RKO (cell line): ENCODE results near the gene ZBTB49.
"Not testable (repeated sequence)": the region's sequence is repeated elsewhere in the genome, so short reads cannot be mapped to it uniquely, and the experiment has no call there.

Experiments used
- DNase-seq: peaks from one replicate; pipeline ENCODE4 v3.0.0-alpha.2; 2016; ENCODE audit warnings: low spot score

The ZBTB49 gene

GRCh38 chr4:4325321-4325720 is 35.3 kb downstream of the ZBTB49 start:
- DNase-seq = no peak

- no peak for DNase-seq
Measured at GRCh38 chr4:4326166-4326565, 36.1 kb downstream of the ZBTB49 start.

DNA sequence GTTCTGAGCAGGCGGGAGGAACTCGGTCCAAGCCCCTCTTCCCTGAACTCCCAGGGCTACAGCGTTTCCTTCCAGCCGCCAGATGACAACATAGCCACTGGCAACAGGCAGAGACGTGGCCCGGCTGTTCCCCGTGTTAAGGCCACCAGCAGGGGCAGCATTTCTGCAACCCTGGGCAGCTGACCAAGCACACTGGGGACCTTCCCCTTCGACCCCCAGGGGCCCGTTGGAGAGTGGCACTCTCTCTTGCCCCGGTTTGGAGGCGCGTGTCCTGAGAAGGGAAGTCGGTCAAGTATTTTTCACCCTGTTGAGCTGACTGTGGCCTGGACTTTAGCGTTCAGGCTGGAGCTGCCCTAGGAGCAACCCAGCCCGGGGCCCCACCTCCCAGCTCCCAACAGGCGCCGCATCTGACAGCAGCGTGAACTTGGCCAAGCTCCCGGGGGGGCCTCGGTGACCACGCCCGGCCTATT is 37.6 kb downstream of the ZBTB49 start:
- DNase-seq = no peak

GRCh38 chr4:4328206-4328605 is 38.2 kb downstream of the ZBTB49 start:
- DNase-seq = no peak

DNA sequence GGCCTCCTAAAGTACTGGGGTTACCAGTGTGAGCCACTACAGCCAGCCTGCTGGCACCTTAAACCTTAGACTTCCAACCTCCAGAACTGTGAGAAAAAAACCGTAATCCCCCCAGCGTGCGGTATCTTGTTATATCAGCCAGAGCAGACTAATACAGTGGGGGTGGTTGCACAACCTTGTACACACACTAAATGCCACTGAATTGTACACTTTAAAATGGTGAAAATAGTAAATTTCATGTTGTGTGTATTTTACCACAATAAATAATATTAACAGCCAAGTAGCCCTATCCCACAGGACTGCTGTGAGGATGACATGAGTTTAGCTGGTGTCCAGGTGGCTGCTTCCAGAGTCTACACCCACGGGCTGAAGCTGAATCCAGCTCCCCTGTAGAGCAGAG is 38.8 kb downstream of the ZBTB49 start:
- DNase-seq = no peak

DNA sequence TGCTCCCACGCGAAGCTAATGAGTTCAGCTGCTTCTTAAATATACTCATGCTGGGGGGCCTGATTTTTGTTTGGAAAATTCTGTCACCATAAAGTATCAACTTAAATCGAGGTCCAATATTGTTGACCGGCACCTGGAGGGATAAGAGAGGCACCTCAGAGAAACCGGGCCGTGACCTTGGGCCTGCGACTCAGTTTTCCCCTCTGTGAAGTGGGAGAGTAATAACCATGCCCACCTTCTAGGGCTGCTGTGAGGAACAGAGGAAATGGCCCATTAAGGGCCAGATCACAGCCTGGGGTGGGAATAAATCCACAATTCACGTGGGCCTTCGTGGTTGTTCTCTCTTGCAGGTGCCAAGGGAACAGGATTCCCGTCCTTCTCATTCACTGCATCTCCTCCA is 39.4 kb downstream of the ZBTB49 start:
- DNase-seq = no peak

DNA sequence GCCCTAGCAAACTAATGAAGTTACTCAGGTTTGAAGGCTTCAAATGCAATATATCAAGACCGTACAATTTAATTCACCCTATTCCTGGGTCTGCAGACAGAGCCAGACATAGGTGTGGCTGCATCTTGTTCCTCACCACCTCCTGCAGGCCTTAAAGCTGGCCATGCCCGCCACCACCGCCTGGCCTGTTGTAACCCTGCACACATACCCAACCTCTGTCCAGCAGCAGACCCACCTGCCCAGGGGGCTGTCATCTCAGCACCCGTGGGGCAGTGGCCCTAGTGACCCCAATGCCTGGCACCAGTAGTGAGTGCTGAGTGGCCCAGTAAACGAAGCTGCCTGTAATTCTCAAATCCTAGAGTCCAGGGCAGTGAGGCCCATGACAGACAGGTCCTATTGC is 40.7 kb downstream of the ZBTB49 start:
- DNase-seq = no peak

GRCh38 chr4:4332529-4332928 is 42.5 kb downstream of the ZBTB49 start:
- DNase-seq = no peak

DNA sequence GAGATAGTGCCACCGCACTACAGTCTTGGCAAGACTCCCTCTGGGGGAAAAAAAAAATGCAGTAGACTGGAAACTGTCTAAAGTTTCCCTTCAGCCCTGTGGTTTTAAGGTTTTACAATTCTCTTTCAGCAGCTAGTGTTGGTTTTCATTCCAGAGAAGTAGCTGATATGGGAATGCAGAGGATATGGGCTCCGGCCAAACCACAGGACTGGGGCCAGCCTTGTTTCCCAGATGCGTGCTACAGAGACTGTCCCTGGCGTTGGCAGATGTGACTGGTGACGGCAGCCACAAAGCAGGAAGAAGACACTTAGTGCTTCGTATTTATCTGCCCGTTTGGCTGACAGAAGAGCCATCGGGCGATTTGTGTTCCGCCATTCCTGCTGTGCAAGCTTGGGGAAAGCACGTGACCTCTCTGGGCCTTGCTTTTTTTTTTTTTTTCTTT is 43.2 kb downstream of the ZBTB49 start:
- DNase-seq = no peak

- DNase-seq = peak; percentile 57
Measured at GRCh38 chr4:4334798-4335520, 44.9 kb downstream of the ZBTB49 start.

DNA sequence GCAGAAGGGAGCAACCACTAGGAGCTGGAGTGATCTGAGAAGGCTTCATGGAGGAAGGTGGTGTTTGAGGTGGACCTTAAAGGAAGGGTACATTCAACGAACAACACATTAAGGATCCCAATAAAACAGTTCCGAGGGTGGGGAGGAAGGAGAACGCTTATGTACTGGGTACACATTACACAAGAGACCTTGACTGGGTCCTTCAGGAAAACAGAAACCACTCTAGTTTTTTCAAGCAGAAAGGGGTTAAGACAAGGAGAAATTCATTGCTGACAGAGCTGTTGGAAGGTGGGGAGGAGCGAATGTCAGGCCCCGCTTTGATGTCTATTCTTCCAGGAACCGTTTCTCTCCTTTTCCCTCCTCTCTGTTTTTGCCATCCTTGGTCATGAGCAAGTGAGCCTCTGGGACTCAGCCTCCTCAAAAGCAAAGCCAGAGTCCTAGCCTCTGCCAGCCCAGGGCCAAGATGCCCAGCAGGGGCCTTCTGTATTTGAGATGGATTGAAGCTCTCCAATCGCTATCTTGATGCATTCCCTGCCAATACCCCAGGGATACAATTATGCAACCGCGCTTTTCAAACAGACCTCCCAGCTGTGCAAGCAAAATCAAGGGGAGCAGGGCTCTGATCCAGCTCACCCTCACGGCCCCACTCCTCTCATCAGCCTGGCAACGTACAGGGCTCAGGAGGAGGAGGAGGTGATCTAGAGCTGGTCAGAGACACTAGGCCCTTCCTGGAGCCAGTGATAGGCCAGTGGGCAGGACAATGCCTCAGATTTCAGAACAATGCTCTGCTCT is 48.4 kb downstream of the ZBTB49 start:
- no peak for DNase-seq

DNA sequence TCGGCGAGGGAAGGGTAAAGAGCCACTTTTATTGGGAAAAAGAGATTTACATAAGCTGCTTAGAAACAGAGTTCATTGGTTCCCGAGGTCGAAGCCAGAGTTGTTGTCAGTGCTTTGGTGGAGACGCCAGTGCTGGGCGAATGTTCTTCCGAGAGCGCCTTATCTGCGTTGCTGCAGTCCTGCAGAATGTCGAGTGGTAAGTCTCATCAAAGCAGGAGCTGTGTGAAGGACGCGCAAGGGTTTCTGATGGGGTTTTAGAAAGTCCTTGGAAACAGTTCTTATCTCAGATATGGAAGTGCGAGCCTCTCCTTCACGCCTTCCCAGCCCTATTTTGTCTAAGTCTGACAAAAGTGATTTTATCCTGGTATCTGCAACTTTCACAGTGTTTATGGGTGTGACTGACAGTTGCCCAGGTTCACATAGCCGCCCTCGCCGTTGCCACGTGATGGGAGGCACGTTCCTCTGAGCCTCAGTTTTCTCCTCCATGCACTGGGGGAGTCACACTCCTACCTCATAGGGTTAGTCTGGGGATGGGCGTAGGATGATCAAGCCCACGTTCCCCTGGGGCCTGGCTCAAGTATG is 49.5 kb downstream of the ZBTB49 start:
- no peak for DNase-seq

GRCh38 chr4:4341861-4342650 is 52.0 kb downstream of the ZBTB49 start:
- DNase-seq = no peak

DNA sequence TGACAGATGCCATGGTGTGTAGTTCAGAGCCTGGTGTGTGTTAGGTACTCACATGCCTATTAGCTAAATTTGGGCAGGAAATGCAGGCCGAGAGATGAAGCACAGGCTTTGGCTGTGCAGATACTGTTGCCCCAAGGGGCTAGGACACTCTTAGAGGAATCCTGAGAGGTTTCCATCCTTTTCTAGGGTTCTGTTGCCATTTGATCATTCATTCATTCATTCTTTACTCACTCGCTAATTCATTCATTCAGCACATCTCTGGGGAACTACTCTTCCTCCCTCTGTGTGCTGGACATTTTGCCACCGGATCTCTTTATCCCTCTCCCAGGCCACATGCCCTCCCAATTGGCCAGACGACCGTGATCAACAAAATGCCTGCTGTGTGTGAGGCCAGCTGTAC is 53.0 kb downstream of the ZBTB49 start:
- no peak for DNase-seq

DNA sequence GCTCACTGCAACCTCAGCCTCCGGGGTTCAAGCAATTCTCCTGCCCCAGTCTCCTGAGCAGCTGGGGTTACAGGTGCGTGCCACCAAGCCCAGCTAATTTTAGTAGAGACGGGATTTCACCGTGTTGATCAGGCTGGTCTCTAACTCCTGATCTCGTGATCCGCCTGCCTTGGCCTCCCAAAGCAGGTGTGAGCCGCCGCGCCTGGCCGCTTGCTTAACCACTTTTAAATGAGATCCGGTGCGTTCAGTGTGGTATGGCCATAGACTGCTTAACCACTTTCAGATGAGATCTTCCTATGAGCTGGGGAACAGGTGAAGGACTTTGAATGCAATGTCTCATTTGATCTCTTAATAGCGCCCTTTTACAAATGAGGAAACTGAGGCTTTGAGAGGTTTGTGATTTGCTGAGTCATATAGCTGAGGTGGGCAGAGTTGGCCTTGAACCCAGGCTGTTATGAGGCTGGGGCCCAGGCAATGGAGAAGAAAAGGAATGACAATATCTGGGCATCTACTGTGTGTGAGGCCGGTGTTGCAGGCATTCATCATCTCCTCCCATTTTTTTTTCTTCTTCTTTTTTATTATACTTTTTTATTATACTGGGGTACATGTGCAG is 55.0 kb downstream of the ZBTB49 start:
- no peak for DNase-seq

- DNase-seq = no peak
Measured at GRCh38 chr4:4347585-4347984, 57.5 kb downstream of the ZBTB49 start.

GRCh38 chr4:4348585-4348984 is 58.5 kb downstream of the ZBTB49 start:
- not testable (repeated sequence) for DNase-seq

- no peak for DNase-seq
Measured at GRCh38 chr4:4349867-4350266, 59.8 kb downstream of the ZBTB49 start.

GRCh38 chr4:4350909-4351308 is 60.9 kb downstream of the ZBTB49 start:
- DNase-seq = no peak

DNA sequence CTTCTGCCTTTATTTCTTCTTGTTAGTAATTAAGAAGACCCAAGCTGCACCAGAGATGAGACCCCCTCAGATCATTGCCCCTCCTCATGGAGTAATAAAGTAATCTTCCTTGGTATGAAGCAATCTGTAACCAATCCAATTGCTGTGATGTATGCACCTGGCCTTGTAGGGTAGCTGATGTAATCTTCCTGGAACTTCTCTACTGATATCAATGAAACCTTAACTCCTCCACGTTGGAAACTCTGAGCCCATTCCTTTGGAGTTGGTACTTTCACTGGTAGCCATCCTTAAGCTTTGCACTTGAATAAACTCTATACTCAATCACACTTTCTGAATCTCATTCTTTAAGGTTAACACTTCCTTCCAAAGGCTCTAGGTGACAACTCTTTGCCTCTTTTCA is 65.3 kb downstream of the ZBTB49 start:
- DNase-seq = no peak

DNA sequence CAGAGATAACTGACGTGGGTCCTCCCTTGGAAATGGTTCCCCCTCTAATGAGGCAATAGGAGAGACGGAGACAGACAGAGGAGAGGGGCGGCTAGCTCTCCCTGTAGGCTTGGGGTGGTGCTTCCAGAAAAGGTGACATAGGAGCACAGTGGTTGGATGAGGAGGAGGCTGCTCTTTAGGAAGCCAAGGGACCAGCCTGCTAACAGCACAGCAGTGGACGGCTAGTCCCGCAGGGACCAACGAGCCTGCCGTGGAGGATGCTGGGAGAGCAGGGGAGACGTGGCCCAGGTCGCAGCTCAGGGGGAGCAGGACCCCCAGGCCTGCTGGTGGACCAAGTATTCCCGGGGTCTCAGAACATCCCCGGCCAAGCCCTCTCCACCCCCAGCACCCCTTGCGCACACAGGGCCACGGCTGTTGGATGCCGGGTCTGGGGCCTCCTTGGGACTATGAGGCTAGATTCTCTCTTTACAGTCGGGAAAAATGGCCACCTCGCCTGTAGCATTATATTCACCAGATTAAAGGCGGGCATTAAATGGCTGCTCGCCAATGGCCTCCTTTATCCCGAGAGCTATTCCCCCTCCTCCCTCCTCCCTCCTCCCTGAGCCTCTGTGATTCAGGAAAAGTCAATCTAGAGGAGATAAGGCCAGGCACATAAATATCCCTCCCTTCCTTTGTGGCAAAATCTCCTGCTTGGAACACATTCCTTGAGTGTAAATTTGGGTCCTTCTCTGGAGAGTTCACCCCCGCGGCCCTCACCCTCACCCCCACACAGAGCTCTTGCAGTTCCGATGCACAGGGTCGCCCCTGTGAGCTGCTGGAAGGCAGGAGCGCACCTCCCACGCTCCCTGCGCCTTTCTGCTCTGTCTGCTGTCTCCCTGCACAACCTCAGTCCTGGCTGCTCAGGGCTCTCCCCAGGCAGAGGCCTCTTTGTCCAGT is 66.3 kb downstream of the ZBTB49 start:
- DNase-seq = no peak
